GM06990 (cell line): Measurements from ENCODE around the gene PFDN4.

ENCODE experiments used
- DNase-seq: peaks from one replicate; pipeline ENCODE4 v3.0.0-alpha.2; 2011; ENCODE audit not compliant: insufficient read length; ENCODE audit errors: extremely low read depth
- H3K27me3 ChIP-seq: replicated peaks from 2 replicates; pipeline ENCODE4 v1.6.0; 2011; ENCODE audit warnings: low read length; ENCODE audit not compliant: control insufficient read depth, insufficient read depth
- H3K36me3 ChIP-seq: 2 replicates; pipeline ENCODE4 v1.5.1; 2011; ENCODE audit warnings: low read length; ENCODE audit not compliant: control insufficient read depth, insufficient read depth
- H3K4me3 ChIP-seq: replicated peaks from 2 replicates; pipeline ENCODE4 v1.5.1; 2011; ENCODE audit warnings: low read depth, mild to moderate bottlenecking, control low read depth, low read length
- TF ChIP-seq, protein P1 (sequence below): IDR thresholded peaks from 2 replicates; pipeline ENCODE4 v1.5.1; 2011; ENCODE audit warnings: low read length, control low read depth, mild to moderate bottlenecking, inconsistent platforms; ENCODE audit not compliant: insufficient read depth, poor library complexity, severe bottlenecking

Gene PFDN4

DNA sequence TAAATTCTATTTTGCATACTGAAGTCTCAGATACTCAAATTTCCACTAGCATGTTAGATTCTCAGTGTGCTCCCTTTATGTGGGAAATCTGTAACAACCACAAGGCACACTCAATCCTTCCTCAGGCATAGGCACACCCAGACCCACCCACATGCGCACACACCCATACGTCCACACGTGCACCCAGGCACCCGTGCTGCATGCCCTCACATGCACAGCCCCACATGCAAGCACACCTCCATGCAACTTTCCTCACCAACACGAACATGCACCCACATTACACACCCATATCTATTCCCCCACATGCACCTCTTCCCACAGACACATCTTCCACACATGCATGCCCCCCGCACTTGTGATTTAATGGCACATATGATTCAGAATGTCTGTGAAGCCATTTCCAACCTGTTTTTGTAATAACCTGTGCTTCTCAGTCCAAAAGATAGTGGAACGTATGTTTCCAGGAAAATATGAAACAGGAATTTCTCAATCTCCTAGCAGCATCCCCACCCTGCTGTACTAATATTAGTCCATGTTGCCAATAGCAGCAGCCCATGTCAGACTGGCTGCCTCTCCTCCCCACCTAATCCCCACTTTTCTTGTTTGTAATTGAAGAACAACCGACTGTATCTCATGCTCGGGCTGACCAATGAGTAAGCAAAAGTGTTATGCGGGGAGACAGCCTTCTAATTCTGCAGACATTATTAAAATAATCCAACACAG, 22.8 kb upstream of the PFDN4 start:
- Histone ChIP-seq H3K27me3 (no peaks in the 10 kb centered on the region), H3K36me3 (no peaks in the 10 kb centered on the region), H3K4me3 (no peak overlapping the region)
- no peak for DNase-seq
- TF ChIP-seq, protein P1, sequence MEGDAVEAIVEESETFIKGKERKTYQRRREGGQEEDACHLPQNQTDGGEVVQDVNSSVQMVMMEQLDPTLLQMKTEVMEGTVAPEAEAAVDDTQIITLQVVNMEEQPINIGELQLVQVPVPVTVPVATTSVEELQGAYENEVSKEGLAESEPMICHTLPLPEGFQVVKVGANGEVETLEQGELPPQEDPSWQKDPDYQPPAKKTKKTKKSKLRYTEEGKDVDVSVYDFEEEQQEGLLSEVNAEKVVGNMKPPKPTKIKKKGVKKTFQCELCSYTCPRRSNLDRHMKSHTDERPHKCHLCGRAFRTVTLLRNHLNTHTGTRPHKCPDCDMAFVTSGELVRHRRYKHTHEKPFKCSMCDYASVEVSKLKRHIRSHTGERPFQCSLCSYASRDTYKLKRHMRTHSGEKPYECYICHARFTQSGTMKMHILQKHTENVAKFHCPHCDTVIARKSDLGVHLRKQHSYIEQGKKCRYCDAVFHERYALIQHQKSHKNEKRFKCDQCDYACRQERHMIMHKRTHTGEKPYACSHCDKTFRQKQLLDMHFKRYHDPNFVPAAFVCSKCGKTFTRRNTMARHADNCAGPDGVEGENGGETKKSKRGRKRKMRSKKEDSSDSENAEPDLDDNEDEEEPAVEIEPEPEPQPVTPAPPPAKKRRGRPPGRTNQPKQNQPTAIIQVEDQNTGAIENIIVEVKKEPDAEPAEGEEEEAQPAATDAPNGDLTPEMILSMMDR = no peak

DNA sequence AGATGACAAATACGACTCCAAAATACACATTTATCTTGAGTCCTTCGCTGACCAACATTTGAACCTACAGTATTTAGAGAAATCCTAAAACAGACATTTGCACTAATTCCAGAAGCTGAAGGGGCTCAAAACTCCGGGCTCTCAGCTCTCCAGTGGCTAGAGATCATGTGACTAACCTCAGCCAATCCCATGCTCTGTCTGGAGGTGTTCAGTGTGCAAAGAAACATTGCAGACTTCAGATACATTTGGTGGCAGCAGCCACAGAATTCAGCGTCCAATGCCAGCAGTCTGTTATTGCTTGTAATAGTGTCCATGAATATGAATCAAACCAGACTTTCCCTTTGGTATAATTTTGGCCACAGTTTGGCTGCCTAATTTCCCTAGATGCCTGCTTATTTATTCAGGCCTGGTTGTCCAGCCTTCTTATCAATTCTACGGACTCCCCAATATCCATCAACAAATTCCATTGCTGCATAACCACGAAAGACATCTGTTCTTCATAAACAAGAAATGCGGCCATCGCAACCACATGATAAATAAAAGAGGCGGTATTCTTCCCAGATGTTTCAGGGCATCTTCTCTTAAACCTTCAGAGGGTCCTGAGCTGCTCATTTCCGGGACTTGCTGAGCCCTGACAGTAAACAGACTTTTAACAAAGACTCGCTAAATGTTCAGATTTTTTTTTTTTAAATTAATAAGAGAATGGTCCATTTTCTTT, 19.6 kb upstream of the PFDN4 start:
- Histone ChIP-seq H3K4me3 (no peak overlapping the region), H3K27me3 (no peaks in the 10 kb centered on the region), H3K36me3 (no peaks in the 10 kb centered on the region)
- TF ChIP-seq, protein P1 = no peak
- no peak for DNase-seq

DNA sequence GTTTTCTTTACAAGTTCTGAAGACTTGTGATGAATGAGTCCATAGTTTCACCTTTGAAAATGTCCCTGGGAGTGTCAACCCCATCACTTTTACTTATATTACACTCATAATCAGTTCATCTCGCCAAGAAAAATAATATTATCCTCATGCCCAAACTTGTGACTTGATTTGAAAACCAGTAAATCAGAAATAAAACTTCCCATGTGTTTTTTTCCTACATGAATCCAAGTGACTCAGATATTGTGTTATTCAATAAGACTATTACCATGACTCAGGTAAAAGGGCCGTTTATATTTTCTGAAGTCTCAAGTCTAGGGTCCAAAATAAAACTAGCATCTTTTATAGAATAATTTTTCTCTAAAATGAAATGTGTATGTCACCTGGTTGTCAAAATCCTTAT, 18.3 kb upstream of the PFDN4 start:
- Histone ChIP-seq H3K27me3 (no peaks in the 10 kb centered on the region), H3K36me3 (no peaks in the 10 kb centered on the region), H3K4me3 (no peak overlapping the region)
- TF ChIP-seq, protein P1 = no peak
- DNase-seq = no peak

DNA sequence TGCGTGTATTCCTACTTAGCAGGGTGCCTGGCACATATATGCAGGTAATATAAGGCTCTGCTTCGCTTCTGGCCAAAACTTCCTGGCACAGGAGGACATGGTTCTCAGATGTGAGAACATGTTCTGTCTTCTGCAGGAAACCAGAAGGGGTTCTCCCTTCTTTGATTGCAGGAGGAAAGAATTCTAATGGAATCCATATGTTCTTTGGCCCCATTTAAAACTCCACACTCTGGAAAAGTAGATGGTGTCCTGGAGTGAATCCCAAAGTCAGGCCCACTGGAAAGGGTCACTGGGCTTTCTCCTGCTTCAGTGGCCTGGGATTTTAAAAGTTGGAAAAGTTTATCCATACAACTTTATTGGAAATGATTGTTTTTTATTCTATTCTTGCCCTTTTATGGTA, 17.7 kb upstream of the PFDN4 start:
- Histone ChIP-seq H3K4me3 (no peak overlapping the region), H3K27me3 (no peaks in the 10 kb centered on the region), H3K36me3 (no peaks in the 10 kb centered on the region)
- no peak for DNase-seq
- TF ChIP-seq, protein P1 = no peak

DNA sequence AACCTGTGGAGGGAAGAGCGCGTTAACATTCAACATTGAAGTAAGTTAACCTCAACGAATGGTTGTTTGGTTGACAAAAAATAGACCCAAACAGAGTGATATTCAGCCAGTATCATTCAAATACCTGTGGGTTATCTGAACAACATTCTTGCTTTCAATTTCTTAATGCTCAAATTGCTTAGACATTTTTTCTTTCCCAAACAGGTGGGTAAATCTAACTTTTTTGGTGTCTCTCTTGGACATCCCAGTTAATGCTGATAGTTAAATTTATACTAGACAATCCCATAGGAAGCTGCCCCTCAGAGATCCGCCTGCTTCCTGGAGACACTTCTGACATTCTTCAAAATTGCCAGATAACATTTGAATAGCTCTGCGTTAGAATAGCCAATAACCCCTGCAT, 14.1 kb upstream of the PFDN4 start:
- TF ChIP-seq, protein P1 = no peak
- H3K4me3 ChIP-seq = no peak overlapping the region
- no peak for DNase-seq
- no peaks in the 10 kb centered on the region for H3K36me3 ChIP-seq
- no peaks in the 10 kb centered on the region for H3K27me3 ChIP-seq
